Iris pigment epithelial cell (primary cell): ENCODE data around the gene PPFIA1.

ENCODE experiments used
- DNase-seq: peaks from one replicate; pipeline ENCODE4 v3.0.0-alpha.2; 2011; ENCODE audit warnings: low read depth

Gene PPFIA1

GRCh38 chr11:70297341-70297740 is 26.9 kb downstream of the PPFIA1 start:
- DNase-seq, result peak; percentile 47

GRCh38 chr11:70298243-70298915 is 27.9 kb downstream of the PPFIA1 start:
- peak; percentile 39 for DNase-seq

GRCh38 chr11:70299636-70300035 is 29.1 kb downstream of the PPFIA1 start:
- no peak for DNase-seq

- DNase-seq, result no peak
Measured at GRCh38 chr11:70301191-70301590, 30.7 kb downstream of the PPFIA1 start.

GRCh38 chr11:70301721-70302418 is 31.4 kb downstream of the PPFIA1 start:
- no peak for DNase-seq

GRCh38 chr11:70302419-70302752 is 31.9 kb downstream of the PPFIA1 start:
- DNase-seq, result no peak

GRCh38 chr11:70303070-70303469 is 32.6 kb downstream of the PPFIA1 start:
- DNase-seq, result peak; percentile 44

- DNase-seq, result no peak
Measured at GRCh38 chr11:70304208-70304603, 33.7 kb downstream of the PPFIA1 start.

GRCh38 chr11:70305501-70305900 is 35.0 kb downstream of the PPFIA1 start:
- DNase-seq, result no peak

GRCh38 chr11:70306586-70307033 is 36.1 kb downstream of the PPFIA1 start:
- no peak for DNase-seq

GRCh38 chr11:70307176-70307575 is 36.7 kb downstream of the PPFIA1 start:
- peak; percentile 48 for DNase-seq

- no peak for DNase-seq
Measured at GRCh38 chr11:70311616-70312015, 41.1 kb downstream of the PPFIA1 start.

- no peak for DNase-seq
Measured at GRCh38 chr11:70312401-70313357, 42.2 kb downstream of the PPFIA1 start.

GRCh38 chr11:70313945-70314344 is 43.5 kb downstream of the PPFIA1 start:
- DNase-seq, result no peak

- no peak for DNase-seq
Measured at GRCh38 chr11:70314730-70315129, 44.2 kb downstream of the PPFIA1 start.

- no peak for DNase-seq
Measured at GRCh38 chr11:70315716-70316115, 45.2 kb downstream of the PPFIA1 start.

- DNase-seq, result no peak
Measured at GRCh38 chr11:70317581-70318305, 47.3 kb downstream of the PPFIA1 start.

- DNase-seq, result no peak
Measured at GRCh38 chr11:70319396-70320076, 49.0 kb downstream of the PPFIA1 start.

GRCh38 chr11:70322666-70323065 is 52.2 kb downstream of the PPFIA1 start:
- no peak for DNase-seq

GRCh38 chr11:70323806-70324205 is 53.3 kb downstream of the PPFIA1 start:
- peak; percentile 44 for DNase-seq

GRCh38 chr11:70324376-70325115 is 54.1 kb downstream of the PPFIA1 start:
- peak; percentile 67 for DNase-seq
